Endothelial cell of umbilical vein (primary cell): ENCODE data around the gene KLF5. TPM values are rescaled to one million over a fixed set of nuclear protein-coding genes. Genes with fewer than 3 reads are reported as not detected.

Experiments used
- BruUV-seq: library from RNA; stranded (reverse); fragments of 400-500 nt; replicated peaks from 2 replicates; lab custom pipeline; 2021; lab: Mats Ljungman, UMichigan
- CTCF ChIA-PET: fragments of 300-600, 350-600 bp; sonication (Branson Sonifier 250); formaldehyde crosslinking; loops from one replicate; lab custom pipeline; 2021; ENCODE audit warnings: antibody characterized with exemption, inconsistent platforms; lab: Charles Lee
- POLR2A ChIA-PET: fragments of 300-600, 350-600 bp; sonication (Branson Sonifier 250); formaldehyde crosslinking; loops from one replicate; lab custom pipeline; 2021; ENCODE audit warnings: antibody characterized with exemption, inconsistent platforms; lab: Charles Lee
- DNase-seq: peaks from one replicate; pipeline ENCODE4 v3.0.0-alpha.2; 2011; ENCODE audit warnings: low read depth, low spot score
- FAIRE-seq: peaks from 2 replicates; lab custom pipeline; 2011; peaks lifted over from hg19 to GRCh38; lab: Jason Lieb, UNC
- H2AFZ ChIP-seq: 2 replicates; pipeline ENCODE4 v1.6.0; 2012; ENCODE audit warnings: low read depth, low read length, control low read depth, inconsistent platforms
- H3K27ac ChIP-seq: 2 replicates; pipeline ENCODE4 v1.5.1; 2011; ENCODE audit warnings: low read depth, mild to moderate bottlenecking, control low read depth, low read length, moderate library complexity; ENCODE audit not compliant: insufficient read depth
- H3K27me3 ChIP-seq, 2 experiments: 2 replicates each; pipeline versions ENCODE4 v1.6.0 to v1.6.1; 2011; ENCODE audit warnings: low read length in 2 of 2, mixed read lengths in 1 of 2; ENCODE audit not compliant: control insufficient read depth in 2 of 2, insufficient read depth in 2 of 2
- H3K36me3 ChIP-seq, 2 experiments: 2 replicates in 1 of 2; 3 replicates in 1 of 2; pipeline ENCODE4 v1.5.1; 2011; ENCODE audit warnings: low read length in 2 of 2, mild to moderate bottlenecking in 1 of 2, moderate library complexity in 1 of 2; ENCODE audit not compliant: control insufficient read depth in 2 of 2, insufficient read depth in 2 of 2; ENCODE audit errors: extremely low read depth in 1 of 2
- H3K4me1 ChIP-seq: 3 replicates; pipeline ENCODE4 v1.5.1; 2011; ENCODE audit warnings: mild to moderate bottlenecking, low read length; ENCODE audit not compliant: control insufficient read depth, insufficient read depth; ENCODE audit errors: extremely low read depth
- H3K4me2 ChIP-seq: 2 replicates; pipeline ENCODE4 v1.6.1; 2011; ENCODE audit warnings: low read length, control low read depth, mixed read lengths; ENCODE audit not compliant: insufficient read depth
- H3K4me3 ChIP-seq, 3 experiments: fragments of 200-600 bp in 1 of 3; sonication (generic), shearing (Covaris generic) in 1 of 3; replicated peaks in 1 of 3; 2 replicates each; pipeline ENCODE4 v1.5.1; 2011 to 2016; ENCODE audit warnings: control low read depth in 3 of 3, low read length in 3 of 3, mild to moderate bottlenecking in 2 of 3, inconsistent platforms in 1 of 3, low read depth in 1 of 3, moderate library complexity in 1 of 3; ENCODE audit not compliant: insufficient read depth in 1 of 3
- H3K79me2 ChIP-seq: 2 replicates; pipeline ENCODE4 v1.6.0; 2012; ENCODE audit warnings: low read length, inconsistent platforms; ENCODE audit not compliant: control insufficient read depth, insufficient read depth
- H3K9ac ChIP-seq: replicated peaks from 2 replicates; pipeline ENCODE3; 2011; ENCODE audit warnings: low read length, control low read depth; ENCODE audit not compliant: insufficient read depth; ENCODE audit errors: extremely low read depth
- H3K9me1 ChIP-seq: replicated peaks from 3 replicates; pipeline ENCODE4 v1.6.0; 2011; ENCODE audit warnings: mild to moderate bottlenecking, low read length; ENCODE audit not compliant: control insufficient read depth, insufficient read depth; ENCODE audit errors: extremely low read depth
- H3K9me3 ChIP-seq: replicated peaks from 2 replicates; pipeline ENCODE4 v1.5.1; 2012; ENCODE audit warnings: low read length, inconsistent platforms; ENCODE audit not compliant: control insufficient read depth, insufficient read depth
- H4K20me1 ChIP-seq: replicated peaks from 2 replicates; pipeline ENCODE3; 2011; ENCODE audit warnings: mild to moderate bottlenecking, low read length; ENCODE audit not compliant: control insufficient read depth, insufficient read depth; ENCODE audit errors: extremely low read depth
- EZH2 ChIP-seq: IDR thresholded peaks from 2 replicates; pipeline ENCODE4 v1.6.1; 2012; ENCODE audit warnings: borderline replicate concordance, low read depth, mild to moderate bottlenecking, moderate library complexity, low read length, inconsistent platforms; ENCODE audit not compliant: severe bottlenecking
- FOS ChIP-seq: IDR thresholded peaks from 2 replicates; pipeline ENCODE4 v1.6.1; 2011; ENCODE audit warnings: mild to moderate bottlenecking, low read length, moderate library complexity, borderline replicate concordance; ENCODE audit not compliant: insufficient read depth
- GATA2 ChIP-seq: IDR thresholded peaks from 2 replicates; pipeline ENCODE4 v1.7.0; 2011; ENCODE audit warnings: low read depth, mild to moderate bottlenecking, moderate library complexity, mixed read lengths, low read length; ENCODE audit not compliant: insufficient read length, insufficient read depth
- JUN ChIP-seq: IDR thresholded peaks from 2 replicates; pipeline ENCODE4 v1.6.1; 2011; ENCODE audit warnings: borderline replicate concordance, low read depth; ENCODE audit not compliant: insufficient read length, insufficient read depth
- MYC ChIP-seq: IDR thresholded peaks from one replicate; pipeline ENCODE4 v1.6.1; 2011; ENCODE audit warnings: mild to moderate bottlenecking, low read depth, low read length
- POLR2A ChIP-seq: IDR thresholded peaks from 2 replicates; pipeline ENCODE4 v1.6.1; 2012; ENCODE audit warnings: low read depth, mild to moderate bottlenecking, control low read depth, low read length
- POLR2AphosphoS5 ChIP-seq: IDR thresholded peaks from 2 replicates; pipeline ENCODE4 v1.6.1; 2012; ENCODE audit warnings: low read depth, mild to moderate bottlenecking, control low read depth, low read length, moderate library complexity; ENCODE audit not compliant: insufficient read depth
- dilution Hi-C: fragments of 300-500 bp; cut with MboI; formaldehyde crosslinking; loops from one replicate; pipeline ENCODE4 v1.15.0; 2019; ENCODE audit warnings: low sequenced_read_pairs; ENCODE audit not compliant: extremely low pct_ligation_motif_present
- intact Hi-C: fragments of 100-400 bp; cut with micrococcal nuclease; formaldehyde crosslinking; loops from one replicate; pipeline ENCODE4 v1.10.0; 2022
- polyA plus RNA-seq, 4 experiments: library from polyadenylated mRNA; depleted of rRNA in 3 of 4; stranded (reverse) in 3 of 4; unstranded in 1 of 4; fragments of >200 nt; gene quantifications; 2 replicates each; pipeline versions ENCODE4 v1.2.1 to v1.2.3, GENCODE V29; 2011 to 2012; ENCODE audit warnings: missing spikeins in 1 of 4
- total RNA-seq: library from RNA; stranded (reverse); gene quantifications from 2 replicates; pipeline ENCODE4 v1.2.3, GENCODE V29; 2021
- TF ChIP-seq, protein P1 (sequence below): IDR thresholded peaks from 2 replicates; pipeline ENCODE4 v1.6.1; 2011; ENCODE audit not compliant: insufficient read depth, insufficient read length
- TF ChIP-seq, protein P2 (sequence below), 2 donors: IDR thresholded peaks; 1 replicate in 1 of 2; 2 replicates in 1 of 2; pipeline ENCODE4 v1.5.1; 2011; ENCODE audit warnings: low read length in 2 of 2, mild to moderate bottlenecking in 2 of 2, moderate library complexity in 2 of 2, control low read depth in 1 of 2, inconsistent platforms in 1 of 2, low read depth in 1 of 2; ENCODE audit not compliant: insufficient read depth in 1 of 2; ENCODE audit errors: extremely low read depth in 1 of 2

KLF5 gene
- total and polyA plus RNA-seq, 2 donors (not counting 3 experiments of a cell fraction or from before 2014, with no cell fraction given): 1.7 to 4.0 TPM

DNA sequence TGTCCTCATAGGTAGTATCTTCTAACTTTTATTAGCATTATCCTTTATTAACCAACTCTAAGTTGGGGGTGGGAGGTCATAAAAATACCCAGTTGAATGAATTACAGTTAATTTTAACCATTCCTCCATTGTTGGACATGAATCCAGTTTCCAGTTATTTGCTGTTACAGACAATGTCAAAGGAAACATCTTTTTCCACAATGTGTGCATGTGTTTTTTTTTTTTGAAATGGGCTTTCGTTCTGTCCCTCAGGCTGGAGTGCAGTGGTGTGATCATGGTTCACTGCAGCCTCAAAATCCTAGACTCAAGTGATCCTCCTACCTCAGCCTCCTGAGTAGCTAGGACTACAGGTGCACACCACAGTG, 32.0 kb downstream of the KLF5 start:
- Histone ChIP-seq H3K36me3 (no peaks in the 10 kb centered on the region), H3K27ac (peak overlapping the region; percentile 48), H3K4me3 (no peak overlapping the region), H4K20me1 (no peaks in the 10 kb centered on the region), H3K9me3 (no peaks in the 10 kb centered on the region), H3K9me1 (no peaks in the 10 kb centered on the region), H3K27me3 (no peaks in the 10 kb centered on the region), H3K79me2 (no peaks in the 10 kb centered on the region), H3K4me1 (peaks cover 10% of the 10 kb centered on the region), H2AFZ (no peak overlapping the region), H3K4me2 (peak overlapping the region; percentile 44), H3K9ac (no peak overlapping the region)
- BruUV-seq: no TSS peak
- CTCF ChIA-PET: no interaction called here
- FAIRE-seq (no peak), DNase-seq (no peak)
- POLR2A ChIA-PET: no interaction called here
- TF ChIP-seq GATA2 (no peak), JUN (no peak), POLR2A (no peak), EZH2 (no peak), FOS (no peak), MYC (no peak), POLR2AphosphoS5 (no peak)
- TF ChIP-seq, protein P1, sequence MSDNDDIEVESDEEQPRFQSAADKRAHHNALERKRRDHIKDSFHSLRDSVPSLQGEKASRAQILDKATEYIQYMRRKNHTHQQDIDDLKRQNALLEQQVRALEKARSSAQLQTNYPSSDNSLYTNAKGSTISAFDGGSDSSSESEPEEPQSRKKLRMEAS: no peak
- TF ChIP-seq, protein P2, sequence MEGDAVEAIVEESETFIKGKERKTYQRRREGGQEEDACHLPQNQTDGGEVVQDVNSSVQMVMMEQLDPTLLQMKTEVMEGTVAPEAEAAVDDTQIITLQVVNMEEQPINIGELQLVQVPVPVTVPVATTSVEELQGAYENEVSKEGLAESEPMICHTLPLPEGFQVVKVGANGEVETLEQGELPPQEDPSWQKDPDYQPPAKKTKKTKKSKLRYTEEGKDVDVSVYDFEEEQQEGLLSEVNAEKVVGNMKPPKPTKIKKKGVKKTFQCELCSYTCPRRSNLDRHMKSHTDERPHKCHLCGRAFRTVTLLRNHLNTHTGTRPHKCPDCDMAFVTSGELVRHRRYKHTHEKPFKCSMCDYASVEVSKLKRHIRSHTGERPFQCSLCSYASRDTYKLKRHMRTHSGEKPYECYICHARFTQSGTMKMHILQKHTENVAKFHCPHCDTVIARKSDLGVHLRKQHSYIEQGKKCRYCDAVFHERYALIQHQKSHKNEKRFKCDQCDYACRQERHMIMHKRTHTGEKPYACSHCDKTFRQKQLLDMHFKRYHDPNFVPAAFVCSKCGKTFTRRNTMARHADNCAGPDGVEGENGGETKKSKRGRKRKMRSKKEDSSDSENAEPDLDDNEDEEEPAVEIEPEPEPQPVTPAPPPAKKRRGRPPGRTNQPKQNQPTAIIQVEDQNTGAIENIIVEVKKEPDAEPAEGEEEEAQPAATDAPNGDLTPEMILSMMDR (IDR thresholded peaks at IDR 0.05; ENCODE audit: extremely low read depth in 1 of 2, insufficient read depth in 1 of 2, low read depth in 1 of 2, low read length in 2 of 2): no peak
- intact Hi-C loops: loop anchor here (1.0 kb wide), 1 partner anchor 33 kb away; no protein-coding TSS in a partner anchor
- dilution Hi-C loops: no loop called here
